Mesodermal cell (in vitro differentiated cells): ENCODE measurements around the gene SNRNP70.

Source experiments
- H3K27ac ChIP-seq: 2 replicates; pipeline ENCODE4 v1.7.0; 2013; ENCODE audit warnings: mild to moderate bottlenecking, low read depth, low read length, moderate library complexity; ENCODE audit not compliant: severe bottlenecking
- H3K36me3 ChIP-seq: 2 replicates; pipeline ENCODE4 v1.7.1; 2013; ENCODE audit warnings: mild to moderate bottlenecking, low read length, moderate library complexity; ENCODE audit not compliant: control insufficient read depth, insufficient read depth
- H3K4me1 ChIP-seq: one replicate; pipeline ENCODE4 v1.7.1; 2013; ENCODE audit warnings: mild to moderate bottlenecking, low read length; ENCODE audit not compliant: insufficient read depth, control insufficient read depth, poor library complexity, severe bottlenecking
- H3K4me3 ChIP-seq: 2 replicates; pipeline ENCODE4 v1.7.0; 2013; ENCODE audit warnings: low read length, control low read depth, mild to moderate bottlenecking; ENCODE audit not compliant: insufficient read depth, poor library complexity, severe bottlenecking; ENCODE audit errors: extremely low read depth
- H3K9me3 ChIP-seq: 2 replicates; pipeline ENCODE4 v1.7.1; 2013; ENCODE audit warnings: mild to moderate bottlenecking, low read length, moderate library complexity; ENCODE audit not compliant: control insufficient read depth
- WGBS, 2 experiments: methylation state at CpG; one replicate each; pipeline ENCODE4 v1.1.5; 2013; ENCODE audit warnings: missing lambda C conversion rate in 2 of 2; ENCODE audit not compliant: insufficient coverage in 2 of 2; 5-methylcytosine and 5-hydroxymethylcytosine counted together

SNRNP70 gene

DNA sequence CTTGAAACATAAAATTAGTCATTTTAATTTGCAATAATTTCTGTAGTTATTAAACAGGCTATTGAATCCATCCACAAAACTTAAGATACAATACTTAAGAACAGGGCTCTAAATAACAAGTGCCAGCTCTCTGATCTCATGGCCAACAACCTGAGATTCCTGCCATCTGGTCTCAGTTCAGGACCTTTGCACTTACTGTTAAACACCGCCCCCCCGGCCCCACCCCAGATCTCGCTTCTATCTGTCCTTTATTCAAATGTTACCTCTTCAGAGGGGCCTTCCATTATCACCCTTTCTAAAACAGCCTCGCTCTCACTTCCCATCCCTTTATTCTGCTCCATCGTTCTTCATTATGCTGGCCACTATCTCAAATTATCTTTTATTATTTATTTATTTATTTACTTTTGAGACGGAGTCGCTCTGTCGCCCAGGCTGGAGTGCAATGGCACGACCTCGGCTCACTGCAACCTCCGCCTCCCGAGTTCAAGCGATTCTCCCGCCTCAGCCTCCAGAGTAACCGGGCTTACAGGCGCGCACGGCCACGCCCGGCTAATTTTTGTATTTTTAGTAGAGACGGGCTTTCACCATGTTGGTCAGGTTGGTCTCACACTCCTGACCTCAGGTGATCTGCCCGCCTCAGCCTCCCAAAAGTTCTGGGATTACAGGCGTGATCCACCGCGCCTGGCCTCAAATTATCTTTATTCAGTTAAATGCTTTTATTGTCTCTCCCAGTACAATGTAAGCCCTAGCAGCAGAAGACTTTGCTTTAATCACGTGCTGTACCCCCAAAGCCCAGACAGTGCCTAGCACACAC lies 838 bp upstream of the SNRNP70 start:
- Histone ChIP-seq H3K4me1 (peaks cover 2% of the 10 kb centered on the region), H3K27ac (peak overlapping the region; percentile 10), H3K36me3 (peaks cover 30% of the 10 kb centered on the region), H3K4me3 (peak overlapping the region; percentile 87), H3K9me3 (no peaks in the 10 kb centered on the region)
- WGBS, 2 experiments = 90 to 93% methylated on average over 18 to 24 of the region's 26 CpGs

- Histone ChIP-seq H3K36me3 (peaks cover 44% of the 10 kb centered on the region), H3K9me3 (no peaks in the 10 kb centered on the region), H3K27ac (peak overlapping the region; percentile 82), H3K4me3 (peak overlapping the region; percentile 87), H3K4me1 (peaks cover 7% of the 10 kb centered on the region)
- WGBS, 2 experiments = 1 to 4% methylated on average over 12 to 14 of the region's 14 CpGs
Measured at GRCh38 chr19:49085868-49086232, 599 bp downstream of the SNRNP70 start.

DNA sequence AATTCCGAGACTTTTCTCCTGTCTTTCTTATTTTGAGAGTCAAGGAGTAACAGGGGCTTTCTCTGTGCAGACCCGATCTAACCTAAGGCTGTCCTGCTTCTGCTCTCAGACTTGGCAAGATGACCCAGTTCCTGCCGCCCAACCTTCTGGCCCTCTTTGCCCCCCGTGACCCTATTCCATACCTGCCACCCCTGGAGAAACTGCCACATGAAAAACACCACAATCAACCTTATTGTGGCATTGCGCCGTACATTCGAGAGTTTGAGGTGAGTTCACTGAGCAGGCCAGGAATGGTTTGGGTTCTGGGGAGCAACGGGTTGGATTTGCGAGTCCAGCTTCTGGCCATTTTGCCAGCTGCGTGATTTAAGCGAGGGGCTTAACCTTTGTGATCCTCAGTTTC lies 1.0 kb downstream of the SNRNP70 start:
- H3K4me1 ChIP-seq = peaks cover 7% of the 10 kb centered on the region
- peaks cover 48% of the 10 kb centered on the region for H3K36me3 ChIP-seq
- no peaks in the 10 kb centered on the region for H3K9me3 ChIP-seq
- peak overlapping the region; percentile 87 for H3K4me3 ChIP-seq
- no peak overlapping the region for H3K27ac ChIP-seq
- 51 to 67% methylated on average over 9 to 11 of the region's 11 CpGs for WGBS, 2 experiments

DNA sequence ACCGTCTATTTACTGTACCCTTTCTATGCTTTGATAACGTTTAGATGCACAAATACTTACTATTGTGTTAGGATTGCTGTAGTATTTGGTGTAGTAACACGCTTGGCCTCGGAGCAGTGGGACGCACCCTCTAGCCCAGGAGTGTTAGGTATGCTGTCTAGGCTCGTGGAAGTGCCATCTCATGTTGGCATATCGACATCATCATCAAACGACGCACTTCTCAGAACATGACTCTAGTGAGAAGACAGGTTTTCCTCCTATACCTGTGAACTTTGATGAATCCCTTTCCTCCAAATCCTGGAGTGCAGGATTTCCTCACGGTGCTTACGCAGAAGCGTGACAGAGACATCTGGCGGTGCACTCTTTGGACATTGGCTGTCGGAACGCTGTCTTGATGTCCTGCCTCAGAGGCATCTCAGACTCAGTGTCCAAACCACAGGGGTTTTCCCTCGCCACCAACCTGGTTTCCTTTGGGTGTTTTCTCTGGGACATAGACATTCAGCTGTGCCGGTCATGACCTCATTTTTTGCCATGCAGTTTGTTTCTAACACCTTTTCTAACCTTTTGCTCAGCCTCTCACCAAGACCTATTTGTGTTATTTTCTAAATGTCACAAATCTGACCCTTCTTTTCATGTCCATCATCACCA lies 6.3 kb downstream of the SNRNP70 start:
- peaks cover 12% of the 10 kb centered on the region for H3K4me1 ChIP-seq
- H3K36me3 ChIP-seq = peaks cover 93% of the 10 kb centered on the region
- H3K9me3 ChIP-seq = no peaks in the 10 kb centered on the region
- 98% methylated on average over 14 to 16 of the region's 17 CpGs for WGBS, 2 experiments
- H3K27ac ChIP-seq = no peak overlapping the region
- H3K4me3 ChIP-seq = no peak overlapping the region

- 92 to 99% methylated on average over 6 of the region's 6 CpGs for WGBS, 2 experiments
- Histone ChIP-seq H3K36me3 (peaks cover 87% of the 10 kb centered on the region), H3K27ac (no peak overlapping the region)
Measured at GRCh38 chr19:49092686-49093085, 7.4 kb downstream of the SNRNP70 start.

GRCh38 chr19:49094505-49095482 lies 9.5 kb downstream of the SNRNP70 start:
- H3K36me3 ChIP-seq = peaks cover 88% of the 10 kb centered on the region
- WGBS, 2 experiments = 94 to 95% methylated on average over 16 to 22 of the region's 23 CpGs

More at GRCh38 chr19:49092686-49093085, 7.4 kb downstream of the SNRNP70 start:
- no peaks in the 10 kb centered on the region for H3K9me3 ChIP-seq
- H3K4me3 ChIP-seq = no peak overlapping the region
- H3K4me1 ChIP-seq = peaks cover 12% of the 10 kb centered on the region

DNA sequence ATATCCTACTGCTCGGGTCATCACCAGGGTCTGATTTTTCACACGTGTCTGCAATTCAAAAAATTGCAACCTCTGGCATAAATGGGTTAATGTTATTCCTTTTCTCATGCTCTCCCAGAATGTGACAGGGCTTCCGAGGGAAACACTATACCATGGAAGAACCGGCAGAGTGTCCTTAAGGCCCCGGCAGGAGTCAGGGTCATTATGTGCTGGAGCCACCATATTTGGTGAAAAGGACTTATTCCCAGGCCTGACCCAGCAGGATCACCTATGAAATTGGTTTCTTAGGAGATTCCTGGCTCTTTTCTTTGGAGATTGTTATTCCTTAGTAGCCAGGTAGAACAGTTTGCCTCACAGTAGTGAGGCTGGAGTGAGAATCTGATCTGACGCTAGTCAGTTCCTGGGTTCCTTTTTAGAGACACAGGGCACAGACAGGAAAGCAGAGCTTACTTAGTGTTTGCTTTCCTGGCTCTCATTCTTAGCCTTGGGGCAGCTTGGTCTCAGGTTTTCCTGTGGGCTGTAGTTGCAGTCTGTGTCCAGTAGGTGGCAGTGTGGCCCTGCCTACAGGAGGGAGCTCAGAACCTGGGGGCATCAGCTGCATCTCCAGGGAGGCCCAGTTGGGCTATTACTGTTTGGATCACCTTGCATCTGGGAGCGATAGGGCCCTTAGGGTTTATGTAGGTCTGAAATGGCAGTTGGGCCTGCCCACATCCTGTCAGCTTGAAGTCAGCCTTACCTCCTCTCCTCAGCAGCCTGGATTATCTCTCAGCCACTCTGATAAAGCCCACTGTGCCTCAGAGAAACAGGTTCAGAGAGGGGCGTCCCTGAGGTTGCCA lies 12.4 kb downstream of the SNRNP70 start:
- no peaks in the 10 kb centered on the region for H3K9me3 ChIP-seq
- no peak overlapping the region for H3K4me3 ChIP-seq
- peaks cover 16% of the 10 kb centered on the region for H3K4me1 ChIP-seq
- H3K27ac ChIP-seq = peak overlapping the region; percentile 33
- H3K36me3 ChIP-seq = peaks cover 84% of the 10 kb centered on the region
- WGBS, 2 experiments = 53 to 64% methylated on average over 5 to 7 of the region's 8 CpGs

More at GRCh38 chr19:49094505-49095482, 9.5 kb downstream of the SNRNP70 start:
- H3K27ac ChIP-seq = peak overlapping the region; percentile 10
- H3K4me3 ChIP-seq = no peak overlapping the region
- peaks cover 11% of the 10 kb centered on the region for H3K4me1 ChIP-seq
- H3K9me3 ChIP-seq = no peaks in the 10 kb centered on the region

DNA sequence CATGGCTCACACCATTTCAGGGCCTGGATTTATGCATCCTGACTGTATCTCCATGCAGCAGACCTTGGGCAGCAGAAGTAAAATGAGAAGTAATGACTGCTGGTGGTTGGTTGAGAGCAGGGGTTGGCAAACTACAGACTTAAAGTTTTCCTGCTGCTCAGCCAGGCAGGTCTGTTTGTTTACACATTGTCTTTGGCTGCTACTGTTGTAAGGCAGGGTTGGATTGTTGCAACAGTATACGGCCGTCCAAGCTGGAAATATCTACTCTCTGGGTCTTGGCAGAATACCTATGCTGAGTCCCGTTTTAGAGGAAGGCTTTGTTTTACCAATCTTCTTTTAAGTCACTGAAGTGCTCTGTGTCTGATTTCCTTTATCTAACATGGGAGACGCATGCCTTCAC lies 13.5 kb downstream of the SNRNP70 start:
- Histone ChIP-seq H3K4me3 (no peak overlapping the region), H3K4me1 (peaks cover 16% of the 10 kb centered on the region), H3K9me3 (no peaks in the 10 kb centered on the region), H3K36me3 (peaks cover 84% of the 10 kb centered on the region), H3K27ac (no peak overlapping the region)
- WGBS, 2 experiments = 94 to 100% methylated on average over 2 to 4 of the region's 4 CpGs

DNA sequence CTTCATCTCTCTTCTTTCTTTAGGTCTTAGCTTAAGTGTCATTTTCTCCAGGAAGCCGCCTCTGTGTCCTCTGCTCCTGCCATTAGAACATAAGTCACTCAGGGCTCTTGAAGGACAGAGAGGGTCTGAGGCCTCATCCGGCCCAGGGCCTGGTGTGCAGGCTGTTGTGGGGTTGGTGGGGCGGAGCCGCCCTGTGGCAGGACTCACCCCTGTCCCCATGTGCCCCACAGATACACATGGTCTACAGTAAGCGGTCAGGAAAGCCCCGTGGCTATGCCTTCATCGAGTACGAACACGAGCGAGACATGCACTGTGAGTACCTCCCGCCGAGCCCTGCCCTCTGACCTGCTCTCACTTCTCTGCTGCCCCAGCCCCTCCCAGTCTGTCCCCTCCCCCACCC lies 15.9 kb downstream of the SNRNP70 start:
- H3K36me3 ChIP-seq = peaks cover 84% of the 10 kb centered on the region
- 82 to 90% methylated on average over 7 to 9 of the region's 12 CpGs for WGBS, 2 experiments
- H3K9me3 ChIP-seq = no peaks in the 10 kb centered on the region
- peaks cover 10% of the 10 kb centered on the region for H3K4me1 ChIP-seq
- H3K27ac ChIP-seq = no peak overlapping the region
- H3K4me3 ChIP-seq = no peak overlapping the region

DNA sequence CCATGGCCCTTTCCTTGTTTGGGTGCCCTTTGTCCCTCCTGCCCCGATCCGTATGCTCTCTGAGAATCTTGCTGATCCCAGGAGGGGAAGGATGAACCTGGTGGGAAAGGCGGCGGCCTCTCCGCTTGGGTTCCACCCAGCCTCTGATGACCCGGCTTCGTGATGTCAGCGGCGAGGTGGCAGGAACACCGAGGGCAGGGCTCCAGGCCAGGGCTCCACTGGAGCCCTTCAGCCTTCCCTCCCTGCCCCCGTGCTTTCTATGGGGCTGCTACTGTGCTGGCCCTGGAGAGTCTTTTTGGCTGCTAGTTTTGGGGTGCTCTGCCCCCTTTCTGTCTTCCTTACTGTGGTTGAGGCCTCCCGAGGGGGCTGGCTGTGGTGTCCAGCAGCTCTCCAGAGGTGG lies 17.1 kb downstream of the SNRNP70 start:
- 97 to 100% methylated on average over 4 to 10 of the region's 12 CpGs for WGBS, 2 experiments
- no peaks in the 10 kb centered on the region for H3K9me3 ChIP-seq
- H3K36me3 ChIP-seq = peaks cover 93% of the 10 kb centered on the region
- H3K4me3 ChIP-seq = no peak overlapping the region
- peaks cover 17% of the 10 kb centered on the region for H3K4me1 ChIP-seq
- H3K27ac ChIP-seq = peak overlapping the region; percentile 23
